ENCODE results near the gene B3GNT8.
"Not testable (repeated sequence)": the region's sequence is repeated elsewhere in the genome, so short reads cannot be mapped to it uniquely, and the experiment has no call there.

The B3GNT8 gene

DNA sequence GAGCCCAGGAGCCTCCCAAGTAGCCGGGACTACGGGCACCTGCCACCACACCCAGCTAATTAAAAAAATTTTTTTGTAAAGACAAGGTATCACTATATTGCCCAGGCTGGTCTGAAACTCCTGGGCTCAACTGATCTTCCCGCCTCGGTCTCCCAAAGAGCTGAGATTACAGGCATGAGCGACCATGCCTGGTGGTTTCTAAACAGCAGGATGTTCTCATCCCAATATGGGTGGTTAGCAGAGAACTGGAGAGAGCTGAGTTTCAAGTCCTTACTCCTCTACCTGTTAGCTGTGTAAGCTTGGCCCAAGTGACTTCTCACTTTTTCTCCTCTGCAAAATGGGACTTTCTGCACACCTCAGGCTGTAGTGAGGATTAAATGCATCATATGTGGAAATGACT, 42.8 kb downstream of the B3GNT8 start:
- DNase-seq = no peak

DNA sequence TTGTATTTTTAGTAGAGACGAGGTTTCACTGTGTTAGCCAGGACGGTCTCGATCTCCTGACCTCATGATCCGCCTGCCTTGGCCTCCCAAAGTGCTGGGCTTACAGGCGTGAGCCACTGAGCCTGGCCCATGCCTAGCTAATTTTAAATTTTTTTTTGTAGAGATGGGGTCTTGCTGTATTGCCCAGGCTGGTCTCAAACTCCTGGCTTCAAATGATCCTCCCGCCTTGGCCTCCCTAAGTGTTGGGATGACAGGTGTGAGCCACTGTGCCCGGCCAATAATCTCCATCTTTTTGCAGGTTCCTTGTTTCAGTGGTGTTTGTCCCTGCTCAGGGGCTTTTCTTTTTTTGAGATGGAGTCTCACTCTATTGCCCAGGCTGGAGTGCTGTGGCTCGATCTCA, 45.6 kb downstream of the B3GNT8 start:
- DNase-seq = not testable (repeated sequence)

DNA sequence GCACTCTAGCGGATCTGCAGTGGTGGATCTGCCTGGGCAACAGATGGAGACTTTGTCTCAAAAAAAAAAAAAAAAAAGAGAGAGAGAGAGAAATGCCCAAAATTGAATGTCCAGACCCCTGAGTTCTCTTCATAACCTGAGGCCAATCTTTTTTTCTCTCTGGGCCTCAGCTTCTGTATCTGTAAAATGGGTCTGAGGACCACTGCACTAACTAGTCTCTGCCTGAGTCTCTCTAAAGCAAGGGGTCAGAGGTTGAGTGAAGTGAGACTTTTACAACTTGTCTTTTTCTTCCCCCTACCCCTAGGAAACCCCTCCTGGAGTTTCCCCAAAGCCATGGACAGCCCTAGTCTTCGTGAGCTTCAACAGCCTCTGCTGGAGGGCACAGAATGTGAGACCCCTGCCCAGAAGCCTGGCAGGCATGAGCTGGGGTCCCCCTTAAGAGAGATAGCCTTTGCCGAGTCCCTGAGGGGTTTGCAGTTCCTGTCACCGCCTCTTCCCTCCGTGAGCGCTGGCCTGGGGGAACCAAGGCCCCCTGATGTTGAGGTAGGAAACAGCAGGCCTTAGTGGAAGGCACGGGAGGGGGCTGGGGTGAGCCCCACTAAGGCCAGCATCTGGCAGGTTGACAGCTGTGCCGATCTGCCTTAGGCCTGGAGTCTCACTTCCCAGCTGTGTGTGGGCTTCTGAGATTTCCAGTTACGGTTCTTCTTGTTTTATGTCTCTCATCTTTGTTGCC, 49.0 kb downstream of the B3GNT8 start:
- no peak for DNase-seq

DNA sequence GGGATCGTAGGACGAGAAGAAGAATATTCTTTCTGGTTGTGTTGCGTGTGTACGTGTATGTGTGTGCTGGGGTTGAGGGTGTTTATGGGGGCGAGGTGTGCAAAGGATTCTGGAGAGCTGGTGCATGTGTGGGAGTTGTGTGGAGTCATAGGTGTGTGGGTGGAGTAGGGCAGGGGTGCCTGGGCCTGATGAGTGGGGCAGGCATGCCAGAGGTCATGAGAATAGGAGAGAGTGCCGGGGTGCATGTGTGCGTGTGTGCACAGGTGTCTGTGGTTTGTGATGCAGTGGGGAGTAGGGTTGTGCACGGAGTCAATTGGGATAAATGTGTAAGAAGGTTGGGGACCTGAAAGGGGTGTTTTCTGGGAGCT, 50.2 kb downstream of the B3GNT8 start:
- no peak for DNase-seq

DNA sequence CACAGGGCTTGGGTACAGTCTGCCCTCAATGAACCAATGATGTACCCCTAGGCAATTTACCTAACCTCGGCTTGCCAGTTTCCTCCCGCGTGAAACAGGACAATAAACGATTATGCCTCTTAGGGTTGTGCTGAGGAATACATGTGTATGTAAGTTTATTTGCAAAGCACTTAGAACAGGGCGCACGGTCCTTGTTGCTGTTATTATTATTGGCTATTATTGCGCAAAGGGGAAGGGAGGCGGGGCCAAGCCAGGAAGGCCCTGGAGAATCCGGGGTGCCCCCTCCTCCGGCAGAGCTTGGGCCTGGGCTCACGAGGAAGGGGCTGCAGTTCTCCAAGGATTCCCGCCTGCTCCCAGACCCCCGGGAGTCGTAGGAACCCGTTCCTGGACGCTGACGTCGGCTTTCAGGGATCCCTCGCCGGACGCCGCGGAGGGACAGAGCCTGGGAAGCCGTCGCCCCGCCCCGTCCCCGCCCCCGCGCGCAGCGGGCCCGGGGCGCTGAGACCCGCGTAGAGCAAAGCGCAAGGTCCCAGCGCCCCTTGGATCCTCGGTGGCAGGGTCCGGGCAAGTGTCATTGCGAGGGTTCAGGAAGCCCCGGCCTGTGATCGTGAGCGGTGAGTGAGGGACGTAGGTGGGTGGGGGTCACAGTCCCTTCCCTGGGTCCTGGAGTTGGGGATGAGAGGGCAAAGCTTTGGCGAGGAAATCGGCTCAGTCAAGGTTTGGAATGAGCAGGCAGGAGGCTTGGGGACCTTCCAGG, 50.8 kb downstream of the B3GNT8 start, which contains the start of gene TMEM91:
Gene TMEM91, plus strand, starts transcription at position 293 of the 757 bp plus-strand sequence. CDS start 1,777 bp downstream, outside the sequence.
- DNase-seq = no peak
